GM12865 (cell line): ENCODE data around the gene NEDD8.

Experiments used
- DNase-seq: peaks from one replicate; pipeline ENCODE4 v3.0.0; 2010; ENCODE audit warnings: low read depth
- H3K4me3 ChIP-seq: 2 replicates; pipeline ENCODE4 v1.5.1; 2011; ENCODE audit warnings: mild to moderate bottlenecking, low read depth, low read length, control low read depth
- TF ChIP-seq, protein P1 (sequence below): IDR thresholded peaks from 2 replicates; pipeline ENCODE4 v1.5.1; 2011; ENCODE audit warnings: low read length, control low read depth, low read depth, inconsistent platforms; ENCODE audit not compliant: insufficient read depth; ENCODE audit errors: missing control alignments

Gene NEDD8

DNA sequence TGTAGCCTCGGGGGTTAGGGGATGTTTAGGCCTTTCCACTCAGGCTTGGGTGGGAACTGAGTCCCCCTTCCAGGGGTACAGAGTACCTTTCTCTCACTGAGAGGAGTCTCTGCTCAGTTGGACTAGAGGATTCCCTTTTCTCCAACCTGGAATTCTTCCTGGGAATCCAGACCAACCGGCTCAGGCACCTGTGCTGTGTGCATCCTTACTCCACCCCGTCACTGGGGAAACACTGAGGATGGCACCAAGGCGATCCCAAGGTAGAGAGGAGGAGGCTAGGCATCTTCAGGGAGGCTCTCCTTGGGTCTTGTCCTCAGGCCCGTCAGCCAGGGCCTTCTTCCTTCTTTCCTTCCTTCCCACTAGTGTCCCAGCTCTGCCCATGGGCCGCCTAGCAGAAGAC lies 31.7 kb upstream of the NEDD8 start:
- TF ChIP-seq, protein P1, sequence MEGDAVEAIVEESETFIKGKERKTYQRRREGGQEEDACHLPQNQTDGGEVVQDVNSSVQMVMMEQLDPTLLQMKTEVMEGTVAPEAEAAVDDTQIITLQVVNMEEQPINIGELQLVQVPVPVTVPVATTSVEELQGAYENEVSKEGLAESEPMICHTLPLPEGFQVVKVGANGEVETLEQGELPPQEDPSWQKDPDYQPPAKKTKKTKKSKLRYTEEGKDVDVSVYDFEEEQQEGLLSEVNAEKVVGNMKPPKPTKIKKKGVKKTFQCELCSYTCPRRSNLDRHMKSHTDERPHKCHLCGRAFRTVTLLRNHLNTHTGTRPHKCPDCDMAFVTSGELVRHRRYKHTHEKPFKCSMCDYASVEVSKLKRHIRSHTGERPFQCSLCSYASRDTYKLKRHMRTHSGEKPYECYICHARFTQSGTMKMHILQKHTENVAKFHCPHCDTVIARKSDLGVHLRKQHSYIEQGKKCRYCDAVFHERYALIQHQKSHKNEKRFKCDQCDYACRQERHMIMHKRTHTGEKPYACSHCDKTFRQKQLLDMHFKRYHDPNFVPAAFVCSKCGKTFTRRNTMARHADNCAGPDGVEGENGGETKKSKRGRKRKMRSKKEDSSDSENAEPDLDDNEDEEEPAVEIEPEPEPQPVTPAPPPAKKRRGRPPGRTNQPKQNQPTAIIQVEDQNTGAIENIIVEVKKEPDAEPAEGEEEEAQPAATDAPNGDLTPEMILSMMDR = no peak
- no peak overlapping the region for H3K4me3 ChIP-seq
- no peak for DNase-seq

GRCh38 chr14:24262821-24263733 lies 30.9 kb upstream of the NEDD8 start, which contains the start of gene TGM1:
TGM1 (minus strand) TSS chr14:24263177; CDS start chr14:24262352, 825 bp downstream.
- DNase-seq = no peak
- TF ChIP-seq, protein P1 = no peak
- no peak within 1 kb of the TSS for H3K4me3 ChIP-seq

DNA sequence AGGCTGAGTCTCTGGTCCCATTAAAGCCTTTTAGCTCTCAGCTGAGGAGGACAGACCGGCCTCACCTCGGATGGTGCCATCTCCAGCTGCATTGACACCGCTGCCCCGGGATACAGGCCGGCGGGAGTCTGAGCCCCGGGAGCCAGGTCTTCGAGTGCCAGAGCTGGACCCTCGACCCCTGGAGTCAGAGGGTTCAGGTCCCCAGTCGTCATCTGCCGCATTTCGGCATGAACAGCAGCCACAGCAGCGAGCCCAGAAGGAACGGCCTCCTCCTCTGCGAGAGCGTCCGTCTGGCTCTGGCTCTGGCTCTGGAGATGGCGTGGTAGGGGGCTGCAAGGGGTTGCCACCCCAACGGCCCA lies 29.8 kb upstream of the NEDD8 start:
- DNase-seq = no peak
- TF ChIP-seq, protein P1 = no peak
- H3K4me3 ChIP-seq = no peak overlapping the region

GRCh38 chr14:24261256-24261968 lies 29.2 kb upstream of the NEDD8 start:
- DNase-seq = no peak
- TF ChIP-seq, protein P1 = no peak
- no peak overlapping the region for H3K4me3 ChIP-seq

DNA sequence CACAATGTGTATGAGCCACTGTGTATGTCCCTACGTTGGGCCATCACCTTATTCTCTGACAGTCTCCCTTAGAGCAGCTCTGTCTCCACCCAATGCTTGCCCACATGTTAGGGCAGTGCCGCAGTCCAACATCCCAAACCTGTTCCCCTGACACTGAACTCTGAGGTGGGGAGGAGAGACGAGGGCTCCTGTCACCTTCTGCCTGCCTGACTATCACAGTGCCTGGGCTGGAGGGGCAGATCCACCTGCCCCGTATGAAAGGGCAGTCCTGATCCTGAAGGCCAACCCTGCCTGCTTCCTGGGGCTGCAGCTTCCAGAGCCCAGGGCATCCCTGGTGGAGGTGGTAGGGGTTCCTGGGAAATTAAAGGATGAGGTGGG lies 28.6 kb upstream of the NEDD8 start:
- TF ChIP-seq, protein P1 = no peak
- DNase-seq = no peak
- H3K4me3 ChIP-seq = no peak overlapping the region

DNA sequence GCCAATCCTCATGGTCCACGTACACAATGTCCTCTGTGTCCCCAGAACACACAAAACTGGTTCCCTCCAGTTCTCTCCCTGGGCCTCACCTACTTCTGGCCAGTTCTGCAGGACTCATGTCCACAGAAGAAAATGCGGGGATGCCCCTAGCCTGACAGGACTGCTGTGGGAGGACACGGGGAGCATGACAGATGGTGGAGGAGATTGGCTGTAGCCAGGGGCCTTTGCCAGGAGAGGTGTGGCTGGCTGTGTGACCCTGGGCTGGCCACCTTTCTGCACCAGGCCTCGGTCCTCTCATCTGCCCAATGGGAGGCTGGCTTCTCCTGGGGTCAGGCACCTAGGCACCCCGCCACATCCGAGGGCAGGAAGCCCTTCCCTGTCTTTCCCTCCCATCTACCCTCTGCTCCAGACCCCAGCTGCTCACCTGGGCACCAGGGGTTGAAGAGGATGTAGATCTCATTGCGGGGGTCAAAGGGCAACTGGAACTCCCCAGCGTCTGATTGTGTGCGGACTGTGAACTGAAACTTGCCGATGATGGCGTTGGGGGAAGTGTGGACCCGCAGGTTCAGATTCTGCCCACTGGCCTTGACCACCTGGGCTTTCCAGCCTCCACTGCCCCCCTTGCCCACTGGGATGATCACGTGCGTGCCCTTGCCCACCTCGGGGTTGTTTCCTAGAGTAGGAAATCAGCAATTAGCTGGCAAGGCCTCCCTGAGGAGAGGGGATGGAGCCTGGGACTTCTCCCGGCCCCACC lies 28.0 kb upstream of the NEDD8 start:
- no peak for DNase-seq
- TF ChIP-seq, protein P1 = no peak
- no peak overlapping the region for H3K4me3 ChIP-seq
